Measurements from ENCODE around the gene PARD3.
"Not testable (repeated sequence)": the region's sequence is repeated elsewhere in the genome, so short reads cannot be mapped to it uniquely, and the experiment has no call there.

PARD3 gene

DNA sequence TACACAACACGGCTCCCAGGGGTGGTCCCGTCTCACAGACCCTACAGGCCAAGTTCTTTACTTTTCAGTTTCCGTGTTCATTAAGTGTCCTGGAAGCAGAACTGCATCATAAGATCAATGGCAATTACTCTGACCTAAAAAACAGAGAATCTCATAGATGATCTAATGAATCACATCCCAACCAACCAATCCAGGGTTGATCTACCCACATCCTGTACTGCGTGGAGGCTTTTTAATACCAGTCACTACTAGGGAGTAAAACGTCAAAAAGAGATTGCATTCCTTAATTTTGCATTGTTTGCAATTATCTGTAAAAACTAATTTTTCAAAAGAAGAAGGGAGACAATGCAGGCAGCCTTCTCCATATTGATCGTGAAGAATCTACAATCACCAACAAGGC, 72.6 kb downstream of the PARD3 start:
- no peak for DNase-seq (ENCODE audit: low read depth, low spot score)

DNA sequence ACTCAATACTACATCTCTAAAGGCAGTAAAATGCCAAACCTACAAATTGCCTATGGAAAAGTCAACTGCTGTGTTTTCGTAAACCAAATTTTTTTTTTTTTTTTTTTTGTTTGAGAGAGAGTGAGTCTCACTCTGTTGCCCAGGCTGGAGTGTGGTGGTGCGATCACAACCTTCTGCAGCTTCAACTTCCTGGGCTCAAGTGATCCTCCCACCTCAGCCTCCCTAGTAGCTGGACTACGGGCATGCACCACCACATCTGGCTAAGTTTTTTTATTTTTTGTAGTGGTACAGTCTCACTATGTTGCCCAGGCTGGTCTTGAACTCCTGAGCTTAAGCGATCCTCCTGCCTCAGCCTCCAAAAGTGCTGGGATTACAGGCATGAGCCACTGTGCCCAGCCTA, 74.0 kb downstream of the PARD3 start:
- DNase-seq (ENCODE audit: low read depth, low spot score), result not testable (repeated sequence)

DNA sequence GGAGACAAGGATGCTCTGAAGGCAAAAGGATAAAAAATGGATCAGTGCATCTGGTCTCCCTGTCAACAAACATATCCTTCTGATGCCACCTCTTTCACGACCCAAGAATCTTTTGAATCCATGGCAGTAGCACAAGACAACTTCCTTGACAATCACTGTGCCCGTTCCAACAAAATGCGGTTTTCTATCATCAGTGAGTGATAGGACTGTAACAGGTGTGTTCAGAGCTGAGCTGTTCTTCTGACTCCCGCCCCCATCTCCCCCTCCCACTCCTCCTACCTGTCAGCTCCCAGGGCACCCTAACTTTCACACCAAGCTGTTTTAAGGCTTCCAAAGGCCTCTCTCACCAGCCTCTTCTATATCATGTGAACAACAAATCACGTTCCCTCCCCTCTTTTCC, 74.8 kb downstream of the PARD3 start:
- no peak for DNase-seq (ENCODE audit: low read depth, low spot score)

DNA sequence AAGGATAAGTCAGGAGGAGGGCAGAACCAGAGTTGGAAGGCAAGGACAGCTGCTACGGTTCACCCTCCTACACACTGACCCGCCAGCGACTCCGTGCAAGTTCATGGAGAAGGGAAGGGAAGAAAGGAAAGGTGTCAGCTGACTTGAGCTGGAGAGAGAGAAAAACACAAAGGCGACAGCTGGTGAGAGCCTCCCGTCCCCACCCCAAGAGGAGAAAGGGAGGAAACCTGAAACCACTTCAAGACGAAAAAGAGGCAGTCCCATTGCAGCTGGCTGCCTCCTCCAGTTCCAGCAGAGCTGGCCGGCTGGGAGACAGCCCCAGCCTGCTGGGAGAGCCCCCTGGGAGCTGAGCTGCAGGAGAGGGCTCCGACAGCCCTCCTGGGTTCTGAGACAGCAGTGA, 75.2 kb downstream of the PARD3 start:
- DNase-seq (ENCODE audit: low read depth, low spot score), result no peak

DNA sequence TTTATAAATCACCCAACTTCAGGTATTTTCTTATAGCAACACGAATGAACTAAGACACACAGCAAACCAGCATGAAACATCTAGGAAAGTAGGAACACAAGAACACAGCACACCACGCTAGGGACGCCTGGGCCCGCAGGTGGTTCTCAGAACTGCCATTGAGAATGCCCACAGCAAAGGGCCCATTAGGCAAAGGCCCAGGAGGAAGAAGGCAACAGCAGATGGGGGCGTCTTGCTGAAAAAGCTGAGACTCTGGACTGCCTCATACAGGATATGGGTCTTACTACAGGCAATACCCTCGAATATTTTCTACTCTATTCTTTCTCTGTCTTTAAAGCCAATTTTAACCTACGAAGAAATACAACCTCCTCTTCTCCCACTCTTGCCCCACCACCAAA, 77.3 kb downstream of the PARD3 start:
- no peak for DNase-seq (ENCODE audit: low read depth, low spot score)

DNA sequence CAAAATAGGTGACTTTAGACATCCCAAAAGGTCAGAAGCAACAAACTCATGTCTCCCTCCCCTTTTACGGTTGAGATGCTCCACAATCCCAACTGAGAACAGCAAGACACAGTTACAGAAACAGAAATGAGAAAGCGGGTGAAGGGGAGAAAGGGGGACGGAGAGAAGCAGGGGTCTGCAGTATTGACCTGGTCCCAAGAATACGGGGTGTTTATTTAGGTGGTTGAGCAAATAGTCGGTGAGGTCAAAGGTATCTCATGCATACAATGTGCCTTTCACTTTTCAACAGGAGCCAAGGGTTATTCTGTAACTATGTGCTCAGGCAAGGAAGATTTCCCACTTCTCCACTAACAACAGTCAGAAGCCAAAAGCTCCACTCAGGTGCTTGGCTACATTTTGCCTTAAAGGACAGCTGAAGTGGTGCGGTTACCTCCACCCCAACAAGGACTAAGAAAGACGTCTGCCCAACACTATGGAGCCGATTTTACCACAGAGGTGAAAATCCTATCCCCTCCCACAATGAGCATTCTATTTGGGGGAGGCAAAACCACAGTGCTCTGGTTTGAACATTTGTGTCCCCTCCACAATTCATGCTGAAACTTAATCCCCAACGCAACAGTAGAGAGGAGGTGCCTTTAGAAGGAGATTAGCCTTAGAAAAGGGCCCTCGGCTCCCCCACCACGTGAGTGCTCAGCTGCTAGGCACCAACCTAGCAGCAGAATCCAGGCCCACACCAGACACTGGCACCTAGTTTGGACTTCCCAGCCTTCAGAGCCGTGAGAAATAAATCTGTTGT, 77.9 kb downstream of the PARD3 start:
- DNase-seq (ENCODE audit: low read depth, low spot score), result no peak

DNA sequence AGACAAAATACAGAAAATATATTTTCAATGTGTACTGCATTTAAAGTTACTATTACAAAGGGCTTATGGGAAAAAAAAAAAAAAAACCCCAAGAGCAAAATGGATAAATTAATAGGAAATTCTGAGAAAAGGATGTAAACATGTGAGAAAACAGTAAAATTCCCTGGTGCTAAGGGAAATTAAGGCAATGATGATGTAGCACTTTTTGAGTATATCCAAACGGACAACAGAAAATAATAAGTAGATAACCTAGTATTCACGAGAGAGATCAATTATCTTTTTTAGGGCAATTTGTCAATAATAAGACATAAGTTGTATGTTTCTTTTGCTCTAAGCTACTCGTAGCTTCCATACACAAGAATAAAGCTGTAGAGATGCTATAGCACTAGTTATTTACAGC, 80.2 kb downstream of the PARD3 start:
- DNase-seq (ENCODE audit: low read depth, low spot score), result no peak

DNA sequence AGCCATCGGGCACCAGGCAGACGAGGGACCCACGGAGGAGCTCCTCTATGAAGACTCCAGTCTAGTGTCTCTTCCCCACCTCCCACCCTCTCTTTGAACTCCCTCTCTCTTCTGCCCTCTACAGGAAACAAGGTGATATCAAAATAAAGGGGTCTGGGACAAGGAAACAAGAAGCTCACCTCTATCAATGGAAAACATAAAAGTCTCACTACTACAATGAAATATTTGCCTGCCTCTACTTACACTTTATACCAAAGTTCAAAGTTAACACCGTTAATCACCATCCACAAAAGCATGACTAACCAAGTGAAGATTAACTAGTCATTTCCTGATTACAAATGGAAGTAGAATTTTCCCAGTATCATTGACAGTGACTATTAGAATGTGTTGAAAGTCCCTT, 82.2 kb downstream of the PARD3 start:
- DNase-seq (ENCODE audit: low read depth, low spot score), result no peak

DNA sequence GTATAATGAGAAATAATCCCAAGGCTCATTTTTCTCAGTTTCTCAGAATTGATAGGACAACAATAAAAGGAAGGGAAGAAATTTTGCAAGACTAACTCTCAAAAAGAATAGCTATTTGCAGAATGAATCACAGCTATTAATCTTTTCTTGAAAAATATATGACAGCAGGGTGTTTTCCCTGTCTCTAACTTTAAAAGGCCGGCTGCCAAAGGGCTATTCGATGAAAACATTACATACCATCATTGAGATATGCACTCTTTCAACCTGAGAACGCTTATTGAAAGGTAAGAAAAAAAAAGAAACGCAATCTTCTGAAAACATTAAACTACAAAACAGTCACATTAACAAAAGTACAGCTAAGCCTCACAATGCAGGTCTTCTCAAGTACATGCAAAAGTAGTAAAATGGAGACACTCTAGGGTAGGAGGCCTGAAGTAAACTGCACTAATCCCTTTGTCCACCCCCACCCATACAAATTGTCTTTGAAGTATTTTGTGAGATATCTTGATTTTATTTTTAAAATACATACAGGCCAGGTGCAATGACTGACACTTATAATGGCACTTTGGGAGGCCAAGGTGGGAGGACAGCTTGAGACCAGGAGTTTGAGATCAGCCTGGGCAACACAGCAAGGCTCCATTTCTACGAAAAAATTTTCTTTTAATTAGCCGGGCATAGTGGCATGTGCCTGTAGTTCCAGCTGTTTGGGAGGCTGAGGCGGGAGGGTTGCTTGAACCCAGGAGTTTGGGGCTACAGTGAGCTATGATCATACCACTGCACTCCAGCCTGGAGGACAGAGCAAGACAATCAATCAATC, 83.0 kb downstream of the PARD3 start:
- DNase-seq (ENCODE audit: low read depth, low spot score), result no peak

DNA sequence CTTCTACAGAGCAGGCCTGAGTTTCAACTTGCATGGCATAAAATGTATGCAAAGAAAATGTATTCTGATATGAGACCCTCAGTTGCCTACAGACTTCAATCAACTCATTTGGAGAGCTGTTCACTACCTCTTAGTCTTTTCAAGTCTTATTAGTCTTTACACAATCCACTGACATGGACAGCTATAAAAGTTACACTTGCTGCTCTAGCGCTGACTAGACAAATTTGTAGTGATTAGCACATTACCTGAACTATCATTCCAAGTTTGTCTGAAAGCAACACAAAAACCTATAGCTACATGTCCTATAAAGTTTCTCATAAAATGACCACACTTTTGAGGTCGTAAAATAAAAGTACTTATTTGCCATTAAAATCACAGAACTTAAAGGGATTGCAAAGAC, 83.9 kb downstream of the PARD3 start:
- DNase-seq (ENCODE audit: low read depth, low spot score), result no peak

DNA sequence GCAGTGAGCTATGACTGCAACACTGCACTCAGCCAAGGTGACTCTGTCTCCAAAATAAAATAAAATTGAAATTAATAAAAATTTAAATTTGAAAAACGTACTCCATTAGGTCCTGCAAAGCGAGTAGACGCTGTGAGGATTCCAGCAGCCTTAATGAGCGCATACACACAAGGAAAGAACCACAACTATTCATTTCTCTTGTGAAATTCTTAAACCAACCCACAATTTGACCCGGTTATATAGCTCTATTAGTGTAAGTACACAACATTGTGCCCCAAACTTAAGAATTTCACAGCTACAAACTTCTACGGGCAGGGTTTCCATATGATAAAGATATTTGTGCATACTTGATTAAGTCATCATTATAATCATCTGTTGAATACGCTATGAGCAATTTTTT, 84.4 kb downstream of the PARD3 start:
- DNase-seq (ENCODE audit: low read depth, low spot score), result no peak

DNA sequence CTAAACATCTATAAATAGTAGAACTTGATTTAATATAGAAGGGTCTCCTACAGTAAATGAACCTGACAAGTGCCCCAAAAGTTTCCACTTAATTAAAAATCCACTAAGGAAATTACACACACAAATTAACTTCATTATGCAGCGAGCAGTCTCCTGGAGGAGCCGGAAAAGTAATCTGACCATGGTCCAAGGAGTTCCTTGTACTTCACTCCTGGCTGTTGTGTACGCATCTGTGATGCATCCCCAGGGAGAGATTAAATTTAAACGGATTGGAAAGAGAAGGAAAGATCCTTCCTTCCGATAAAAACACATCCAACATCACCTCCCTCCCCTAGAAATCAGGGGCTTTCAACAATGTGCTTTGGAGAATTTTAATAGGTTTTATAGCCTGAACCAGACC, 85.5 kb downstream of the PARD3 start:
- no peak for DNase-seq (ENCODE audit: low read depth, low spot score)

DNA sequence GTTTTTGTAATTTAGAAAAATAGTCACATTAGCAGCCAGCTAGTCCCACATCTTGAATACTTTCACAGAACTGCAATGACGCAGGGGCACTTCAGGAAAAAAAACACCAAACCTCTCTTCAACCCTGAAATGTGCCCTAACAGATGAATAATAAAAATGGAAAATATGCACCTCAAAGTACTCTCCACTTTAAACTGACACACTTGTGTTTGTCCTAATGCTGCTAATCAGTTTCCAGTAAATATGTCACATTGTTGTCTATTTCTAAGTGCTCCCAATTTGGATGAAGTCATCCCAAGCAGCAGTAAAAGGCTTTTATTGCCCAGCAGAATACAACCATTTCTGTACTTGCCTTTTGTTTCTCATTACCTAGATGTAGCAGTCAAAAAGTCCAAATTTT, 86.7 kb downstream of the PARD3 start:
- no peak for DNase-seq (ENCODE audit: low read depth, low spot score)

DNA sequence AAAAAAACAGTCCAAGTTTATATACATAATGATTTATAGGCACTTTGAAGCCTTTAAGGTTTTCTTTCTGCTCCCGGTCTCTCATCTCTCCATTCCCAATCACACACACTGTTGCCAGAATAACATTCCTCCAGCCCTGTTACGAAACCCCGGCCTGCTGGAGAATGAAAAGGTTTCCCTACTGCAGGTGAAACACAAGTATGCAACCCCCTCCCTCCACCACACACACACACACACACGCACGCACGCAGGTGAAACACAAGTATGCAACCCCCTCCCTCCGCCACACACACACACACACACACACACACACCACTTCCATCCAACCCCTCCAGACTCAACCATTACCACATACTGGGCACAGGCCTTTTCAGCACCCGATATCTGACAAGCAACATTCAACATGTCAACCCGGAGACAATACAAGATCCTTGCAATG, 87.5 kb downstream of the PARD3 start:
- DNase-seq (ENCODE audit: low read depth, low spot score), result no peak

DNA sequence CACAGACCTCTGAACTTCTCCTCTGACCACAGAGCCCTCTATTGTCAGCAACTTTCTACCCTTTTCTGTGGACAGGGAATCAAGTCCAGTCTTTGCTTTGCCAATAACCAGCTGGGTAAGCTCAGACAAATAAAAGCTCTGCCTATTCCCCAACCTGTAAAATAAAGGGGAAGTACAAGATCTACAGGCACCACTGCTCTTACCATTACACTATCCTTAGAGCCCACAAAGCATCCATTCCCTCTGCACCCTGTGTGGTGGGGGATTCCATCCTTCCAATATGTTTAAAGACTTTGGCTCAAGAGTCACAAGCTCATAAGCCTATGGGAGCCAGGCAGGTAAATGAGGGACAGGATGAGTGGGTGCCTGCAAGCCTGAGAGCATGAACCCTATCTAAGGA, 88.2 kb downstream of the PARD3 start:
- DNase-seq (ENCODE audit: low read depth, low spot score), result no peak

DNA sequence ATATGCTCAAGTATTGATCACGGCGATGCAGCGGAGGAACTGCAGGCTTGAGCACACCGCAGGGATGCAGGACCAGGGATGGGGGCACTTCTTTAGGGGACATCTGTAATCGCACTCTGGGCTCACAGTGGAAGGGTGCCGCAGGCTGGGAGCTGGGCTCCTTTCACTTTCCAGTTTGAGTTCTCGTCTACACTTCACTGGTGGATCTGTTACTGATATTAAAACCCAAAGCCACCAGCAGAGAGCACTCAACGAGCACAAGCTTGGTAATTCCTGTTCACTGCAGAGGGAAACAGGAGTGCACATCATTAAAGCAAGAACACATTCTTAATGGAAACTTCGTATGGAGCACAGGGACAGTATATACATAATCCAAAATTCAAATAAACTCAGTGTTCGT, 91.3 kb downstream of the PARD3 start:
- no peak for DNase-seq (ENCODE audit: low read depth, low spot score)

DNA sequence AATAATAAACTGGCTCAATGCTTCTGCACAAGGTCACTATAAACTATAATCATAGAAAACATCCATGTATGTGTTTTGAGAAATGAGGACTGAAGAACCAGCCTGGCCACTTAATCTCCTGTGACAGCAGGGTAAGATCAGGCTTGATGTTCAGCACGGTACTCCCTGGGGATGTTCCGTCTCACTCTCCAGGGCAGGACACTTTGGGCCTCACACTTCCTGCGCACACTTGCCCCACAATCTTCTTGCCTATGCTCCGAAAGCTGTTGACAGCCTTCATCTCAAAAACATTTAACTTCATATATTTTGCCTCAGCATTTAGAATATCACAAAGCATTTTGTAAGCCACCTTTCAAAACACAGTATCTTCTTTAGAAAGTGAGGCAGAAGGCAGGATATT, 92.7 kb downstream of the PARD3 start:
- DNase-seq (ENCODE audit: low read depth, low spot score), result no peak

DNA sequence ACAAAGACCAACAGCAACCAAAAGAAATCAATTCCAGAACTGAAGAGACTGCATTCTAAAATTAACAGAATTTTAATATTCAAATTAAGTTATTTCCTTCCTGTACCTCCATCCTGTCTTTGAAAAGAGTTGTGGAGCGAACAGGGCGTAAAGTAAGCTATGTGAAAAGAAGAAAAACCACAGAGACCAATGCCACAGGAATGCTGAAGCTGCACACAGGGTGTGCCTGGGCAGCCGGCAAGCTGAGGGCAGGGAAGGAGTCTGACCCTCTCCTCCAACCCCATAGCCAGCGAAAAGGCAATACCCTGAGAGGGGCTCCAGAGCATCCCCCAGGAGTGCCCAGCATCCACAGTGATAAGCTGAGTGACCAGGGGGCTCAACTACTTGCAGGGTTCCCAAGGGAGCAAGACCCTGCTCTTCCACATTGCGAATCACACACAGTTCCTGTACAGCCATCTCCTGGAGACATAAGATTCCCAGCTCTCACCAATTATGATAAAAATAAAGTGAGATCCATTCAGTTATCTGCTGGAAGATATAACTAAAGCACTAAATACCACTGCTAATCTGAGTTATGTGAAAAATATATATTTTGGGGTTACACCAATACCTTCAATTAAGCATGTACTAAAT, 93.8 kb downstream of the PARD3 start:
- no peak for DNase-seq (ENCODE audit: low read depth, low spot score)

DNA sequence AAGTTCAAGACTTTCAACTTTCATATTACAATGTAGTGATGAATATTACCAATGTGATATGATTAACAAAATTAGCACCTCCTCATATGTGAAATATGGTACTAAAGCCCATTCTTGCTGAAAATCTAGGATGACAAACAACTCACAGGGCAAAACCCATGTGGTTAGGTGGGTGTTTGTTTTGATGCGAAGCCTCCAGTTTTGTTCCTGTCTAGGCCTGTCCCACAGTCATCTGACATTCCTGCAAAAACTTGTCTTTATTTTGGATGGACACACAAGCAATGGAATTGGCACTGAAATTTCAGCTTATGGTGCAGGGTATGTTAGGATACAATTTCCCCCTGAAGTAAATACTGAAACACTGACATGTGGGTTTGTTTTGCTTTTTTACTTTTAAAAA, 95.3 kb downstream of the PARD3 start:
- no peak for DNase-seq (ENCODE audit: low read depth, low spot score)

DNA sequence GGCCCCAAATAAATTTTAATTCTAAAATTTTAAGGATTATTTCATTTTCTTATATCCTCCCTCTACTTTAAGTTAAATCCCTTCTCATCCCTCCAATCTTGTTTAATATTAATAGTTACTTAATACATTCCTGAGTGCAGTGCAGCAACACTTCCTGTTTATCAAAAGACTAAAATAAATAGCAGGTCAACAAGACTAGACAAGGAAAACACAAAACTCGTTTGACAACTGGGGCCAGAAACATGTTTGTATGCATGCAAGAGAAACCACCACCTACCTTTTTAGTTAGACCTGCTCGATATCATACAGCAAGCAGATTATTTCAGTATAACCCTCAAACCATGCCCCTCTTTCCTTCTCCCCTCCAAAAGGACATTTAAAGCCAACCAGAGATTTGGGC, 95.8 kb downstream of the PARD3 start:
- DNase-seq (ENCODE audit: low read depth, low spot score), result no peak

DNA sequence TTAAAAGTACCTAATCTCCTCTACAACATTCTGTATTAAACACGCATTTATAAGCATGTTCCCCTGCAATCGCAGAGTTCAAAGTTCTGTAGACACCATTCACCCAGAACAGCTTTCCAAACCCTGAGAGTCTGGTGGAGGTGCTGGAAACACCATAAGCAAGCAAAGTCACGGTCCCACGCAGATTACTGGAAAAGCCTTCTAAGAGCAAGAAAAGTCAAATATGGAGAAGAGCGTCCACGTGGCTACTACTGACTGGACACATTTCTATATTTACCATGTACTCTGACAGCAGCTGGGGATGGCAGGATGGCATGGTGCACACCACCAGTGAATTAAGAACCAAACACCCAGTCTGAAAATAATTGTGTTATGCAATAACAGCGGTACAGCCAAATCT, 97.7 kb downstream of the PARD3 start:
- no peak for DNase-seq (ENCODE audit: low read depth, low spot score)

DNA sequence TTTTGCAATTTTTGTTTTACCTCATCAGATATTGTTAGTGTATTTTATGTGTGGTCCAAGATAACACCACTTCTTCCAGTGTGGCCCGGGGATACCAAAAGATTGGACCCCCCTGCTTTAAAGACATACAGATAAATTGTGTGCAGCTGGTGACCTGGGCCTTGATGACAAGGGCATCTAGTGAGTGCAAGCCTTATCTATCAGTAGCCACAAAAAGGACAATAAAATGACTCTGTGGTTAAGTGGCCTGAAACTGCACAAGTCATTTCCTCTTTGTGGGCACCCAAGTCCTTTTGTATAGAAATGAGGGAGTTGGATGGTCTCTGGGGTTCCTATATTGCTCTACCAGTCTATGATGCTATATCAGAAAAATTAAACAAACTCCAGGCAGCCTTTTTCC, 98.1 kb downstream of the PARD3 start:
- DNase-seq (ENCODE audit: low read depth, low spot score), result no peak

DNA sequence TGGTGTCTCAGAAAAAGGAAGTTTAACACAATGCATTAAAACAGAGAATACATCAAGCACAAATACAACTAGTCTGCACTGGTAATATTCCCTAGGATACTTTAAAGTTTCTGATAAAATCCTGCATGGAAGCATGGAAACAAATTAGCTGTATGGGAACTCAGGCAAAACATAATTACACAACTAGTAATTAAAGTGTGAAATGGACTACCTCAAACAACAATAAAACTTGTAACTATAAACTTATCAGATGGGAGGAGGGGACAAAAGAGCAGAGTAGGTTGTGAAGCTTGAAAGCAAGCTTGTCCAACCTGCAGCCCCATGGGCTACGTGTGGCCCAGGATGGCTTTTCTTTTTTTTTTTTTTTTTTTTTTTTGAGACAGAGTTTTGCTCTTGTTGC, 98.9 kb downstream of the PARD3 start:
- no peak for DNase-seq (ENCODE audit: low read depth, low spot score)

All from activated naive CD8-positive, alpha-beta T cell treated with anti-CD3 and anti-CD28 coated beads, Interleukin-2, amount 50 U/mL, for 16 hours (primary cell).